GM21737 (cell line): Measurements from ENCODE around the gene HMCN2.
"Not testable (repeated sequence)": the region's sequence is repeated elsewhere in the genome, so short reads cannot be mapped to it uniquely, and the experiment has no call there.

Source experiments
- ATAC-seq: cut with Tn5 transposase; IDR thresholded peaks from one replicate; pipeline ENCODE4 v1.9.1; 2021; ENCODE audit warnings: mild to moderate bottlenecking, moderate library complexity; ENCODE audit not compliant: unreplicated experiment

The HMCN2 gene

GRCh38 chr9:130387398-130387797 is 121.8 kb downstream of the HMCN2 start:
- no peak for ATAC-seq

- ATAC-seq: no peak
Measured at GRCh38 chr9:130387905-130388304, 122.3 kb downstream of the HMCN2 start.

- ATAC-seq: no peak
Measured at GRCh38 chr9:130390390-130390789, 124.8 kb downstream of the HMCN2 start.

- no peak for ATAC-seq
Measured at GRCh38 chr9:130390986-130391385, 125.4 kb downstream of the HMCN2 start.

GRCh38 chr9:130391866-130392265 is 126.3 kb downstream of the HMCN2 start:
- no peak for ATAC-seq

- no peak for ATAC-seq
Measured at GRCh38 chr9:130393681-130394071, 128.1 kb downstream of the HMCN2 start.

- no peak for ATAC-seq
Measured at GRCh38 chr9:130394320-130394719, 128.8 kb downstream of the HMCN2 start.

- ATAC-seq: no peak
Measured at GRCh38 chr9:130394814-130395470, 129.4 kb downstream of the HMCN2 start.

- ATAC-seq: no peak
Measured at GRCh38 chr9:130395810-130396435, 130.4 kb downstream of the HMCN2 start.

- no peak for ATAC-seq
Measured at GRCh38 chr9:130396581-130396980, 131.0 kb downstream of the HMCN2 start.

- no peak for ATAC-seq
Measured at GRCh38 chr9:130398487-130399240, 133.1 kb downstream of the HMCN2 start.

GRCh38 chr9:130399768-130400167 is 134.2 kb downstream of the HMCN2 start:
- ATAC-seq: no peak

- no peak for ATAC-seq
Measured at GRCh38 chr9:130400870-130401269, 135.3 kb downstream of the HMCN2 start.

- not testable (repeated sequence) for ATAC-seq
Measured at GRCh38 chr9:130401742-130402141, 136.2 kb downstream of the HMCN2 start.

- no peak for ATAC-seq
Measured at GRCh38 chr9:130402243-130402642, 136.7 kb downstream of the HMCN2 start.

- ATAC-seq: no peak
Measured at GRCh38 chr9:130402645-130403440, 137.3 kb downstream of the HMCN2 start.

GRCh38 chr9:130405657-130406257 is 140.2 kb downstream of the HMCN2 start:
- no peak for ATAC-seq

- ATAC-seq: no peak
Measured at GRCh38 chr9:130406278-130406895, 140.8 kb downstream of the HMCN2 start.

GRCh38 chr9:130407916-130408663 is 142.5 kb downstream of the HMCN2 start:
- no peak for ATAC-seq

- ATAC-seq: no peak
Measured at GRCh38 chr9:130408669-130409068, 143.1 kb downstream of the HMCN2 start.
